CD4-positive, alpha-beta T cell treated with Interleukin-15 for 4 hours (primary cell): ENCODE measurements around the gene SCMH1.

Source experiments
- DNase-seq: peaks from one replicate; pipeline ENCODE4 v3.0.0-alpha.2; 2020; ENCODE audit warnings: low spot score

The SCMH1 gene

DNA sequence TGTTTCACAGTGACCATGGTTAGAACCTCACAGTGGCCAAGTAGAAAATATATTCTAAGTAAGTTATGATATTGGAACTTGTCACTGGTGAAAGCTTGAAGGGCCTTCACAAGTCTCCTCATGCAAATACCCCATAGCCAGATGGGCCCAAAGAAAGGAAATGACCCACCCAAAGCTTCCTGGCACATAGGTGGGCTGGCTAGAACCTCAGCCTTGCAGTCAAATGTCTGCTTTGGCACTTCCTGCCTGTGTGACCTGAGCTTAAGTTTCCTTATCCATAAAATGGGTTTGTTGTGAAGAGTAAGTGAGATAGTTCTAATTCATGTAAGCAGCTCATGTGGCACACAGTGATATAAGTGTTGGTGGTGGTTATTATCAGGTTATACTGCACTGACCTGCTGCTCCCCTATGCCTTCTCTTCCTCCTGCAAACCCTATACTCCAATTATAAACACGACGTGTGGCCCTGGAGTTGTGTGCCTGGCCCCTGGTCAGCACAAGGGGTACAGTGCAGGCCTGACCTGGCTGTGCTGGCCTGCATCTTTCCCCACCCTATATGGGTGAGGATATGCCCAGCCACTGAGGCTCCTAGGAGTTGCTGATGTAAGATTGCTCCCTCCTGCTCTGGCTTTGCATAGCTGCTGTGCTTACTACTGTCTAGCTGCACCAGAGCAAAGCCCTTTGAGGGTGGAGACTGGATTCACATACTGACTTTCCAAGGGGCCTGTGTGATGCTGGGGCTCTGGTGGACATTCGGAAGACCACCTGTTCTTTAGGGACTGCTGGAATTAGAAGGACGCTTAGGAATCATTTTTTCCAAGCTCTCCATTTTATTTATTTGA is 215.9 kb downstream of the SCMH1 start:
- no peak for DNase-seq

DNA sequence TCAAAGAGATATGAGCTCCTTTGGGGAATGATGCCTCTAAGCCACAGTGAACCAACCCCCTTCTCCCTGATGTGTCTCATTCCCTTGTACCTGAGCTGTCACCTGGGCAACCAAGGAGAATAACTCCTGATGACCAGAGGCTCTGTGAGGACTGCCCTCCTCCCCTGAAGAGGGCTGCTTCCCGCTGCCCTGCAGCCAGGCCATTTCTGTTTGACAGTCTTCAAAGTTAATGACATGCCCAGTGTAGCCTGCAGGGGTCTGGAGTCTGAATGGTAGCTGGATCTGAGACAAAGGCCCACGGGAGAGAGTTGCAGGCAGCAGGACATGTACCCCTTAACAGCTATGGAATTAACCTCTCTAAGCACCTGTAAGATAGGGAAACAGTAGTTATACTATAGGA is 217.2 kb downstream of the SCMH1 start:
- DNase-seq = no peak

DNA sequence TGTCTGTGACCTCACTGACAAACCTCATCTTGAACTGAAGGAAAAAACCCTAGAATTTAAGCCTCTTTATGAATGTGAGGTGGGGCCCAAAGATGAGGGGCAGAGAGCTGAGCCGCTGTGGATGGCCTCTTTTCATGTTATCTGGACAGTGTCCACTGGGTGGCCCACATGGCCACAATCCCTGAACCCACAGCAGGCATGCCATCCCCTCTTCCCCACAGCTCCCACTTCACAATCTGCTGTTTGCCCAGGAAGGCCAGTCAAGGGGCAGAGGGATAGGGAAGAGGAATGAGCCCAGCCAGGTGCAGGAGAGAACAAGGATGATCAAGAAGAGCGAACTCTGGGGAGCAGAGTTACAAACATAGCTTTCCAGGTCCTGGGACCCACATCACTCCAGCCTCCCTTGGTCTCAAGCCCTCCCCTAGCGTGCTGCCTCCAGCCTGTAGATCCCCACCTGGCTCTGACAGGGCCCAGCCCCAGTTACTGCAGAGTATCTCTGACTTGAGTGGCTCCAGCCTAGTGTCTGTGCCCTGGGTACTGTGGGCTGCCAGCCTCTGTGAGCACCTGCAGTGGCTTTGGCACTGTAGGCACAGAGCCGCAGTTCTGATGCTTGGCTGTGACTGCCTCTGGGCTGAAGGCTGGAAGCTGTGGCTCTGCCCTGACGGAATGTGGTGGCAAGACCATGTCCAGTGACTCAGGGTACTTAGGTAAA is 218.7 kb downstream of the SCMH1 start:
- no peak for DNase-seq

DNA sequence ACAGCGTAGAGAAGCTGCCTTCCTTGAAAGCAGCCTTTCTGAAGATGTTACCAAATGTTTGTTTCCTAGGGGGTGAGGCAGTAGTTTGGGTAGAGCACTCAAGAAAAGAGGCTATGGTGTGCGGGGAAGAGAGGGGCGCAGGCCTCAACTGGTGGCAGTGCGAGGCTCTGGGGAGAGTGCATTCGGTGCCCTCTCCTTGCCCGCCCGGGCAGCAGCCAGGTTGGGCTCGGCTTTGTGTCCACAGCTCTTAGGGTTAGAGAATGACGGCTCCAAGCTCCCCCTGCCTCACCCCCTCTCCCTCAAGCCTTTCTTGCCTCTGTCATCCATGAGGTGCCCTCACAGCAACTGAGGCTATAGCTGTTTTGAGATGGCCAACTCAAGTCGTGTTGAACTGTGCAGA is 219.7 kb downstream of the SCMH1 start:
- DNase-seq = no peak

DNA sequence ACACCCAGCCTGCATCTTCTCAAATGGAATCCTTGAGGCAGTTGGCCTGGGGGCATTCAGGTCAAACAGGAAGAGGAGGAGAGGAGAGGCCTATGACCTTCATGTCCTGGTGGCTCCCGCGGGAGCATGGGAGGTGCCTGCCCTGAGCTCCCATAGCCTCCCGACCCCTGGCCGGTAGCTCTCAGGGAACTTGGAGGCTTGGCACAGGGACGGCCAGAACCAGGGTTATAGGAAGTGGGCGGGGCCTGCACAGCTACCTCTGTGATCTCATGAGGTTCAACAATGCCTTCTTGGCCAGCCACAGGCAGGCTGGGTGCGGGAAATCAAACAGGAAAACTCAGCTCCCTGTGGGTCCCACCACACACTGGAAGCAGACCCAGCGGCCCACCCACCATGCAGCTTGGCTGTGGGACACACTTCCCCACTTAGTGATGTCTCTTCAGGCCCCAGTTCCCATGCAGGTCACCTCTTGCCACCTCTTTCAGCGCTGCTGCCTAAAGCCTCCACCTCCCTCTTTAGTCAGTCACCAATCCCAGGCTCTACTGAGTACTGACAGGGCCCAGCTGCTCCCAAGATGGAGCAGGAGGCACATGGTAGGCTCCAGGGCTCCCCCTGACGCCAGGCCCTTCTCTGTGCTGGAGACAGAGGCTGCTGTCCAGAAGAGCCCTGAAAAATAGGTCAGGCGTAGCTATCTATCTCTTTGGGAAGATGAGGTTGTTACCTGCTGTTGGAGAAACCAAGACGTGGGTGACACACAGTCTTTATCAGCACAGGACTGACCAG is 220.4 kb downstream of the SCMH1 start, which contains the start of gene SLFNL1:
TSS of gene SLFNL1 (minus strand) at position 200 of the 783 bp plus-strand sequence. CDS start 1,065 bp downstream, outside the sequence.
- no peak for DNase-seq

DNA sequence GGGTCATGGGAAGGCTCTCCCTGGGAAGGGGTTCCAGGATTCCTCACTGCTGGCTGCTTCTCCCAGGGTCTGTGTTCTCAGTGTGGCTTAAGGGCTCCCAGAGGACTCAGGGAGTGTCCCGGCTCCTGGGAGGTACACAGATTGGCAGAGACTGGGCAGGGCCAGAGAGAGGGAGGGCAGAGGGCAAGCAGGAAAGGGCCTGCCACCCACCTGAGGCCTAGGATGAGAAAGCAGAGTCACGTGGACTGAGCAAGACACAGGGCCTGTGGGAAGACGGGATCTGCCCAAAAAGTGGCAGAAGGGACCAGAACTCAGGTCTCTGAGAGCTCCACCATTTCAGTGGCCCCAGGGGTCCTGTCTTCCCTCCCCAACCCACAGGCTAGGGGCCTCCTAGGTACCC is 221.5 kb downstream of the SCMH1 start:
- DNase-seq = no peak

DNA sequence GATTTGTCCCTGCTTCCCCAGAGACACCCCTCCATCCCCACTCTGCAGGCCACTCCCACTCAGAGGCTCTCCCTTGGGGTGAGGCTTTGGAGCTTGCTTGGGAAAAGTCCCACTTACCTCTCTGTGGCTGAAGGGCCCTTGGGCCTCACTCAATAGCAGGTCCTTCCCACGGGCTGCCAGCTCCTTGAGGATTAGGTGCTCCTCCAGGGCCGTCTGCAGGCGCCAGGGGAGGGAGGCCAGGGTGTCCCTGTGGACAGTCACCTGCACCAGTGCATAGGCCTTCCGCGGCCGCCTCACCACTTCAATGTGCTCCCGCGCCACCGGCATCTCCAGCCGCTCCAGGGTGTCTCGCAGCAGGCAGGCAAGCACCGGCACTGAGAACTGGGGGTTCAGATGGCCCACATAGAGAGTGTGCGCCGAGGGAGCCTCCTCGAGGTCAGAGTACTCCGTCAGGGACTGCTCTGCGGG is 222.0 kb downstream of the SCMH1 start:
- DNase-seq = no peak

DNA sequence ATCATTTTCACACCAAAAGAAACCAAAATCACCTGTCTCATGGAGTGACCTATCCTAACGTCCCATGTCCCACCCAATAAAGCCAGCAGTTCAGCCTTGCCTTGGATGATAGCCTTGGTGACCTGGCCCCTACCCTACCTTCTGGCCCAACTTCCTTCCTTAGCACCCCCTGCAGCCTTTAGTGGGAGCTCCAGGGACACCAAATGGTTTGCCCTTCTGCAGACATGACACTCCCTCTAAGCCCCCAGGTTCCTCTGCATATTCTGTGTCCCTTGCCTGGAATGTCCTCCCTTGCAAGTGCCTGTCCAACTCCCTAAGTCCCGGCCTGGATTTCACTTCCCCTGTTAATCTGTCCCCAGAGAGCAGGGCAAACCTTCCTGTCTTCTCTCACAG is 222.8 kb downstream of the SCMH1 start:
- DNase-seq = no peak

DNA sequence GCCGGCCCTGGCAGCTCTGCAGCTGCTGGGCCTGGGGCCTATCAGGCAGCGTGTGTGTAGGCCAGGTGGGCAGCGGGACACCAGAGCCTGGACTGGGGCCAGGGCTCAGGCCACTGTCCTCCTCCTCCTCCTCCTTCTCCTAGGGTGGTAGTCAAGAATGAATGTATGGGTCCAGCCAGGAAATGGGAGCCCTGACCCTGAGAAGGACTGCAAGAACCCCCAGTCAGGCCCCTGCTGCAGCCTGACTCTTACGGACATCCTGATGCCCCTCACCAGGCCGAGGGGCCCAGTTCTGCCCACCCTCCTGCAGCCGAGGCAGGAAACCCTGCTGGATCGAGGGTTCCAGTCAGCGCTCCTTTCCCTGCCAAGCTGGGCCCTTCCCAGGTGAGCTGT is 224.1 kb downstream of the SCMH1 start:
- DNase-seq = no peak

DNA sequence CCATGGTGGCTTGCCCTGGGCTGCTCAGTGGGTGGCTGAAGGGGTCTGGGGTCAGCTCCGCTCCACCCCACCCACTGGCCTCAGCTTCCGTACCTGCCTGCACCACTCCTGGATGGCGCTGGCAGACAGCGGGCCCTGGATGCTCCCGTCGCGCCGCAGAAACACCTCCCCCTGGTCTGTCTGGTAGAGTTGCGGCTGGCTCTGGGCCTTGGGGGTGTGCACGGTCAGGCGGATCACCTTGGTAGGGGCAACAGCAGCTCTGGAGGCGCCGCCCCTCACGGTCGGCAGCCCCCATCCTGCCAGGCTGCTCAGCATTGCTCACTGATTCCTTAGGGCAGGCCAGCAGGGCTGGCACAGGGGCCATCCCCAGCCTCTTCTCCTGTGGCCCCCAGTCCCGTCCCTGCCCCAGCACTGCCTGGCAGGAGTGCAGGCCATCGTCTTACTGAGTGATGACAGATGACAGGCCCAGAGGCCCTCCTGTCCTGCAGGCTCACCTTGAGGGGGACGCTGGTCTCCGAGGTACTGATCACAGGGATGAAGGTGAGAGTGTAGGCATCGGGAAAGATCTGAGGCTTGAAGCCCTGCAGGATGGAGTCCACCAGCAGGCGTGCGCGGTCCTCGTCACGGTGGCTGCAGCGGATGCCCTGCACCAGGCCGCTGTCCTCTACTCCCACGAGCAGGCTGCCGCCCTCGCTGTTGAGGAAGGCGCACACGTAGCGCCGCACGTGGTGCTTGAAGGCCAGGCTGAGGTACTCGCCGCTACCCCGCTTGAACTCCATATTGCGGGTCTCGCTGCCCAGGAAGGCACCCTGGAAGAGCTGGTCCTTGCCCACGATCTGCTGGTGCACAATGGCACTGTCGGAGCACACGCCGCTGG is 224.7 kb downstream of the SCMH1 start:
- no peak for DNase-seq

DNA sequence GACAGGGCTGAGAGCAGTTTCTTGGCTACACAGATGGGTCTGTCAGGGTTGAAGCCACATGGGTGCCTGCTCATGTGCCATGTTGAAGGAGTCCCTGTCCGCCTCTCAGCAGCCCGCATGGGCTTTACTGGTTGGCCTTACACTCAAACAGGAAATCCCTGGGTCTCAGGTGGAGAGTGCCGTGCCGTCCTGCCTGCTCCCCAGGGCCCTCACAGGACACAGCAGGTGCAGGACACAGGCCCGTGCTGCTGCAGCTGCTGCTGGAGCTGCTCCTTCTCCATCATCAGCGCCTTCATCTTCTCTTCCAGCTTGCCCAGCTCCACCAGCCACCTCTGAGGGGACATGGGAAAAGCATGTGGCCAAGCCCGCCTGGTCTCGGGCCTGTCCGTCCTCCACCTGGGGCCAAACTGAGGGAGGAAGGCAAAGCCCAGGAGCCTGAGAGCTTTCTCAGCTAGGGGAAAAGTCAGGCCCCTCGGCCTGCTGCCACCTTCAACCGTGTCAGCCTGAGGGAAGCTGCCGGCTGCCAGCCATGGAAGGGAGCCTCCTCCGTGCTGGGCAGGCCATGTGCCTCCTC is 226.1 kb downstream of the SCMH1 start:
- DNase-seq = no peak

DNA sequence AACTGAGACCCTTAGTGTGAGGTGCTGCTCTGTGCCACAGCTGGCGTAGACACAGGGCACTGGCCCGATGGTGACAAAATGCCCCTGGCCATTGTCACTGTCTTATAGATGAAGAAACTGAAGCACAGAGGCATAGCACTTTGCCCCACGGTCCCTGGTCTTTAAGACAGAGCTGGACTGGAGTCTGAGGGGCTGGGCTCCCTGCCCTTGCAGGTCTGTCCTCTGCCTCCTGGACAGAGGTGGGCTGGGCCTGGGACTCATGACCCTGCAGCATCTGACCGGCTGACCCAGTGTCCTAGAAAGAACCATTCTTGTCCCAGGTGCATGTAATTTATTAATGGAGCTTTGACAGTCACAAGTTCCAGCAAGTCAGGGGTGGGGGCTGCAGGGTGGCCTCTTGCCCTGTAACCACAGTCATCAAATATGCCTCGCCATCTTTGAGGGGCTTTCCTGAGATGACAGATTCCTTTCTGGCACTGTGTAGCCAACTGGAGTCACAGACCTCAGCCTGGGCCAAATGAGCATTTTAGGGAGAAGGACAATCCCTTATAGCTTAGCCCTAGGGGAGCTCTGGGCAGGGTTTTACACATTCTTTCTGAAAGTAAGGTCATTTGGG is 226.7 kb downstream of the SCMH1 start:
- DNase-seq = no peak

DNA sequence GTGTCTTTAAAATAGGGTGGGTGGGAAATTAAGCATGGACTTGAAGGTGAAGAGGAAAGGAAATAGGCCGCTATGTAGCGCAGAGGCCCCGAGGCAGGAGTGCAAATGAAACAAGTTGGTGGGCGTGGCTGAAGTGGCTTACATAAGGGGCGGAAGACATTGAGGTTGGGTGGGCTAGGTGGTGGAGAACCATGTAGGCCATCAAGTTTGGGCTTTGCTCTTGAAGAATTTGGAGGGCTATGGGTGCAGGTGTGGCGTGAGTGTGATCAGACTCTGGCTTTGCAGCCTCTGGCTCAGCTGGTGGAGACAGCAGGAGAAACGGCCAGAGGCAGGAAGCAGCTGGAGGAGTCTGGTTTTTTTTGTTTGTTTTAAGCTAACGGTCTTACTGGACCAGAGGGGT is 227.2 kb downstream of the SCMH1 start:
- DNase-seq = no peak

DNA sequence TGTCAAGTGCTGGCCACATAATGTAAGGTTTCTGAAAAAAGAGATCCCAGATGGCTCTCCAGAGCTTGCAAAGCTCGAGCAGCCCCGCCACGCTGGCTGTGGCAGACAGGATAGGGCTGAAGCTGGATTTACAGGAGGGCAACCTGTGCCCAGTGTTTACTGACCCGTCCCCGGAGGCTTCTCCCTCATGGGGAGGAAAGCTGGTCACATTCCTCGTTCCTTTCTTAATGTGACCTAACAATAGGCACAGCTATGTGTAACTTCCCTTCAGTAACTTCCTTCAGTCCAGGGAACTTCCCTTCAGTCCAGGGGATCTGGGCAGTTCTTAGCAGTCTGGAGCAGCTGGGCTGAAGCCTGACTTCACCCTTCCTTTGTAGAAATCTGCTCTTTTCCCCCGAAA is 228.3 kb downstream of the SCMH1 start:
- no peak for DNase-seq

DNA sequence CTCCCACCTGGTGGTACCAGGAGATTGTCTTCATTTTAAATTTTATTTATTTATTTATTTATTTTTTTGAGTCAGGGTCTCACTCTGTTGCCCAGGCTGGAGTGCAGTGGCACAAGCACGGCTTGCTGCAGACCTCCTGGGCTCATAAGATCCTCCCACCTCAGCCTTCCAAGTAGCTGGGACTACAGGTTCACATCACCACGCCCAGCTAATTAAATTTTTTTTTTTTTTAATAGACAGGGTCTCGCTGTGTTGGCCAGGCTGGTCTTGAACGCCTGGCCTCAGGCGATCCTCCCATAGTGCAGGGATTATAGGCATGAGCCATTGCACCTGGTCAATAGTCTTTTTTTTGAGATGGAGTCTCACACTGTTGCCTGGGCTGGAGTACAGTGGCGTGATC is 229.1 kb downstream of the SCMH1 start:
- no peak for DNase-seq

DNA sequence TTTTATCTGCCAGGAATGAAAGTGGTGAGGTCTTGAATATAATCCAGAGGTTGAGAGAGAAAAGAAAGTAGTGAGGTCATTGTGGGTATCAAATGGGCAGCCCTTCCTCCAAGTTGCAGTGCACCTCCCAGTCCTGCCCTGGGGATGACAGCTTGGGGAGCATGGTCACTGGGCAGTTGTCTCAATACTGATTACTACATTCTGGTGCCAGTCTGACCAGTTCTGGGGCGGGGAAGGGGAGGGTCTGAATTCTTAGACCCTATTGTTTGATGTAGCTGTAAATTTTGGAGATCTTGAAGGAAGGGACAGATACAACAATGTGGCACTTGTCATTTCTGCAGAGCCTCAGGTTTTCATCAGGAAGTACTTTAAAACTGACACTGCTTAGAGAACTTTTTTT is 231.8 kb downstream of the SCMH1 start:
- DNase-seq = no peak

DNA sequence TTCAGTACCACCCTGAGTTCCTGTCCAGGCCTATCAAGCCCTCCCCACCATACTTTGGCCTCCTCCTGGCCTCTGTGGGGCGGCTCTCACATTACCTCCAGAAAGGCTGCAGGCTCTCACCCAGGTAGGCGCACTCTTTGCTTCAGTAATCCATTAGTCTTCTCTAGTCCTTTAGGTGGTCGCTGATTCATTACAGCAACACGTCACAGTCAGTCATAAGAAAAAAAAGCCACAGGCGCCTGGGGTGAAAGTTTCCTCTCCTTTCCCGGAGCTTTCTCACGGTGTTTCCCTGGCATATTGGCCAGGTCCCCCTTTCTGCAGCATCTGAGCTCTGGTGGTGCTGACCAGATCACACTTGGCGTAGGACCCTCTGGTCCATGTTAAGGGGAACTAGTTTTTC is 232.6 kb downstream of the SCMH1 start:
- DNase-seq = no peak

DNA sequence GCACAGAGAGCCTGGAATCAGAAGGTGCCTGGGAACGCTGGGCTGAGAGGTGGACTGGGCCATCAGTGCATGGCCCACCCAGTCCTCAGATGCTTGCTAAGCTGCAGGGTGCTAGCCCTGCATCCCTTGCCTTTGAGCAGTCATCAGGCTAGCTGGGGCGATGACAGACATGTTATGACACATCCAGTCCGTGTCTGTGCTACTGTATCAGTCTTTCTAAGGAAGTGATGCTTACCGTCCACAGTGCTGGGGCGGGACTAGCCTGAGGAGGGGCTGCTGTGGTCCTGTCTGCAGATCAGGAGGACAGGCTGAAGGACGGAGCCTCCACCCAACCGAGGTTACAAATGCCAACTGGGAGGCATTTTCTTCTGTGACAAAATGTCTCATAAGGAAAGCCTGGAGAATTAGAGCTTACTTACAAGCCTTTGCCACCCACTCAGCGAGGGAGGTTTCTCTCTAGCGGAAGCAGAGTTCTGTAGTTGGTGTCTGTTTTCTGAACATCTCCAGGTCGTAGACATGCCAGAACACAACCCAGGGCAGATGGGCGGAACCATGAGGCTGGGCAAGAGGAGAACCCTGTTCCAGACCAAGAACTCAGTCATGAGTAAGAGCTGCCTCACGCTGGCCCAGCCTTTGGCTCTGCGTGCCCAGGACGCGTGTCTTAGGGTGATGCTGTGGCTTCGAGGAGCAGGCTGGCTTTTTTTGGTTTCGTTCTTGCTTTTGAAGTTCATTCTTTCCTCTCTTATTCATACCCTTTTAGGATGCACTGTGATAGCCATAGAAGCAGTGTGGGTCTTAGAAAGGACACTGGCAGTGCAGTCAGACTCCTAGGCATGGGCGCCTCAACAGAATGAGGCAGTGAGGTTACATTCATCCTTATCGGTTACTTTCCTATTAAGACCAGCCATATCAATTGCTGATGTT is 234.9 kb downstream of the SCMH1 start:
- no peak for DNase-seq

DNA sequence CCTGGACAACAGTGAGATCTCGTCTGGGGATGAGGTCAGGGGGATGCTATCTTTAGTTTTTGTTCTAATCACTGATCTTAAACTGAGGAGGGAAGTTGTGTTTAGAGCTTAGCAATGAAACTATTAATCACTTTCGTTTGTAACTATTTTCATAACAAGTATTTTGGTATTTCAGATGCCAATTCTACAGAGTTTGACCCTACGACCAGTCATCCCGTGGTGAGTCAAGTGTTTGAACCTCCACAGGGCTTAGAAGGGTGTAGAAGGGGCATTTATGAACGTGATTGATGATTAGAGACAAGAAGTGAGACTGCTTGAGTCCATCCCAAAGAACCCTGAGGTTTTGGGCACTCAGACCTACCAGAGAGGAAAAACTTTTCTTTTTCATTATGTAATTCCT is 236.2 kb downstream of the SCMH1 start:
- no peak for DNase-seq
